CD4-positive, alpha-beta T cell (primary cell): Measurements from ENCODE around the gene VPS45. TPM values are rescaled to one million over a fixed set of nuclear protein-coding genes. Genes with fewer than 3 reads are reported as not detected.

ENCODE experiments used
- ATAC-seq: fragments of 200-7000 bp; cut with Tn5 transposase; one replicate; pipeline ENCODE4 v1.10.0; 2022; ENCODE audit warnings: mild to moderate bottlenecking; ENCODE audit not compliant: poor library complexity
- CTCF ChIA-PET: fragments of 350-600 bp; sonication (Branson Sonifier 250); formaldehyde crosslinking; loops from one replicate; lab custom pipeline; 2021; ENCODE audit warnings: antibody characterized with exemption, inconsistent platforms; lab: Charles Lee
- POLR2A ChIA-PET: fragments of 350-600 bp; sonication (Branson Sonifier 250); formaldehyde crosslinking; loops from one replicate; lab custom pipeline; 2021; ENCODE audit warnings: antibody characterized with exemption, inconsistent platforms; lab: Charles Lee
- DNase-seq, 14 experiments: peaks; one replicate each; pipeline ENCODE4 v3.0.0-alpha.2; 2013 to 2020; ENCODE audit warnings: mixed read lengths in 2 of 14
- H3K27ac ChIP-seq, 2 donors: one replicate each; pipeline versions ENCODE4 v1.5.1 to v1.7.0; 2013; ENCODE audit warnings: low read length in 2 of 2, low read depth in 1 of 2, mild to moderate bottlenecking in 1 of 2
- H3K27me3 ChIP-seq, 2 experiments: 1 replicate in 1 of 2; 2 replicates in 1 of 2; pipeline versions ENCODE4 v1.6.1 to v1.7.0; 2013; ENCODE audit warnings: low read length in 2 of 2, control low read depth in 1 of 2, mild to moderate bottlenecking in 1 of 2, moderate library complexity in 1 of 2; ENCODE audit not compliant: insufficient read depth in 2 of 2, control insufficient read depth in 1 of 2
- H3K36me3 ChIP-seq: one replicate; pipeline ENCODE4 v1.6.1; 2013; ENCODE audit warnings: low read length, control low read depth; ENCODE audit not compliant: insufficient read depth
- H3K4me1 ChIP-seq: one replicate; pipeline ENCODE4 v1.6.1; 2013; ENCODE audit warnings: low read length, control low read depth; ENCODE audit not compliant: insufficient read depth
- H3K4me3 ChIP-seq: one replicate; pipeline ENCODE4 v1.5.1; 2013; ENCODE audit warnings: mild to moderate bottlenecking, low read length, moderate library complexity
- H3K9me3 ChIP-seq, 2 experiments: 1 replicate in 1 of 2; 2 replicates in 1 of 2; pipeline versions ENCODE4 v1.6.1 to v1.7.0; 2013; ENCODE audit warnings: low read length in 2 of 2, mild to moderate bottlenecking in 2 of 2, control low read depth in 1 of 2, moderate library complexity in 1 of 2; ENCODE audit not compliant: control insufficient read depth in 1 of 2, insufficient read depth in 1 of 2
- H3K27ac Mint-ChIP-seq: one replicate; pipeline ENCODE4 v1.8.0; 2020; ENCODE audit warnings: mixed read lengths
- H3K27me3 Mint-ChIP-seq: one replicate; pipeline ENCODE4 v1.8.0; 2021; ENCODE audit warnings: mixed read lengths
- H3K36me3 Mint-ChIP-seq: one replicate; pipeline ENCODE4 v1.8.0; 2021; ENCODE audit warnings: low read depth, mixed read lengths
- H3K4me1 Mint-ChIP-seq: one replicate; pipeline ENCODE4 v1.8.0; 2021; ENCODE audit warnings: low read depth, mixed read lengths
- H3K4me3 Mint-ChIP-seq: one replicate; pipeline ENCODE4 v1.8.0; 2020; ENCODE audit warnings: mild to moderate bottlenecking, mixed read lengths
- H3K9me3 Mint-ChIP-seq: one replicate; pipeline ENCODE4 v1.8.0; 2020; ENCODE audit warnings: mixed read lengths
- CTCF ChIP-seq: fragments of 200-600 bp; IDR thresholded peaks from one replicate; pipeline ENCODE4 v1.8.0; 2022; ENCODE audit warnings: antibody characterized with exemption, mild to moderate bottlenecking
- intact Hi-C, 2 experiments: fragments of 100-400 bp; cut with DNase I in 1 of 2; cut with micrococcal nuclease in 1 of 2; formaldehyde crosslinking; loops; one replicate each; pipeline versions ENCODE4 v1.15.1 to v1.9.0; 2023 to 2025; cut with DNase I, micrococcal nuclease
- total RNA-seq, 174 experiments: library from RNA in 2 of 174; stranded (reverse) in 2 of 174; gene quantifications; one replicate each; pipeline ENCODE4 v1.2.3 and lab custom pipeline; 2021 to 2026

Gene VPS45
- total RNA-seq, 2 experiments from 2014 or later = 9.6 to 10.7 TPM

- Histone ChIP-seq H3K9me3 (no peaks in the 10 kb centered on the region), H3K4me3 (no peak overlapping the region), H3K27me3 (peaks cover 0 to 2% of the 10 kb centered on the region in 2 experiments), H3K36me3 (no peaks in the 10 kb centered on the region), H3K4me1 (peaks cover 31% of the 10 kb centered on the region), H3K27ac (no peak overlapping the region)
- Mint-ChIP-seq H3K36me3 (peaks cover 5% of the 10 kb centered on the region), H3K27me3 (no peaks in the 10 kb centered on the region), H3K4me1 (peaks cover 26% of the 10 kb centered on the region), H3K9me3 (no peaks in the 10 kb centered on the region), H3K4me3 (no peak overlapping the region), H3K27ac (no peak overlapping the region)
- ATAC-seq = peak; percentile 57
- ChIA-PET POLR2A (interaction anchor here (0.5 to 1.7 kb wide), 4 partner anchors 14 to 278 kb away, joined by 3 to 7 read pairs (median 6); partner anchors contain the start of genes PLEKHO1 and VPS45), CTCF (interaction anchor here (0.7 to 5.7 kb wide), 14 partner anchors 8 to 100 kb away, joined by 3 to 77 read pairs (median 4); partner anchors contain the start of gene VPS45)
- TF ChIP-seq CTCF = peak; percentile 73
- intact Hi-C loops = loop anchor here (1.0 to 5.0 kb wide), 3 partner anchors 15 to 204 kb away; no protein-coding TSS in a partner anchor
- DNase-seq = peak; percentile 29 to 73 (median 50)
Measured at GRCh38 chr1:150165622-150166612, 98.3 kb downstream of the VPS45 start.

DNA sequence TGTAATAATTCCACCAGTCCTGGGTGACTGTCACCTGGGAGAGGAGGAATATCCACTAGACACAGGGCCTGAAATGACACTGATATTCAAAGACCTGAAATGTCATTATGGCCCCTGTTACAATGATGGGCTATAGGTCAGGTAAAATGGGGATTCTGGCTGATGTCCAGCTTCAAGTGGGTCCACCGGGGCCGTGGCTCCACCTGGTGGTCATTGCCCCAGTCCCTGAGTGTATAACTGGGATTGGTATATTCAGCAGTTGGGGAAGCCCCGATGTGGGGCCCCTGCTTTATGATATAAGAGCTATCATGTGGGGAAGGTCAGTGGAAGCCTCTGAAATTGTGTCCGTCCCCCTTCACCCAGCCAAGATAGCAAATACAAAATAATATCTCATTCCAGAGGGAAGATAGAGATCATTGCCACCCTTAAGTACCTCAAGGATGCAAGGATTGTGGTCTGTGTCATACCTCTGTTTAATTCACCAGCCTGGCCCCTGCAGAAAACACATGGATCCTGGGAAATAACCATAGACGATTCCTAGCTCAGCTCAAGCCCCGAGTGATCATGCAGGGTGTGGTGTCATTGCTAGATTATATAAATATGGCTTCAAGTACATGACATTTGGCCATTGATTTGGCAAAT, 101.5 kb downstream of the VPS45 start:
- Mint-ChIP-seq H3K4me1 (no peaks in the 10 kb centered on the region), H3K4me3 (no peak overlapping the region), H3K27ac (no peak overlapping the region), H3K36me3 (no peaks in the 10 kb centered on the region), H3K9me3 (no peaks in the 10 kb centered on the region), H3K27me3 (no peaks in the 10 kb centered on the region)
- CTCF ChIA-PET = interaction anchor here (0.6 to 5.7 kb wide), 9 partner anchors 9 to 101 kb away, joined by 3 to 77 read pairs (median 4); partner anchors contain the start of gene PLEKHO1
- Histone ChIP-seq H3K4me3 (no peak overlapping the region), H3K9me3 (no peaks in the 10 kb centered on the region), H3K36me3 (no peaks in the 10 kb centered on the region), H3K27ac (no peak overlapping the region), H3K4me1 (peaks cover 6% of the 10 kb centered on the region), H3K27me3 (peaks cover 0 to 2% of the 10 kb centered on the region in 2 experiments)
- intact Hi-C loops = loop anchor here (5.0 kb wide), 1 partner anchor 207 kb away; no protein-coding TSS in a partner anchor
- ATAC-seq = no peak
- peak in 11 of 14 experiments; percentile 33 to 75 (median 45) for DNase-seq
- peak; percentile 66 for TF ChIP-seq CTCF
- POLR2A ChIA-PET = no interaction called here

GRCh38 chr1:150171801-150172200, 104.2 kb downstream of the VPS45 start:
- Histone ChIP-seq H3K27ac (no peak overlapping the region), H3K9me3 (no peaks in the 10 kb centered on the region), H3K4me1 (no peaks in the 10 kb centered on the region), H3K4me3 (no peak overlapping the region), H3K36me3 (no peaks in the 10 kb centered on the region), H3K27me3 (peaks cover 0 to 2% of the 10 kb centered on the region in 2 experiments)
- no peak for TF ChIP-seq CTCF
- no peaks in the 10 kb centered on the region for H3K27me3 Mint-ChIP-seq
- intact Hi-C loops = no loop called here
- H3K27ac Mint-ChIP-seq = no peak overlapping the region
- ATAC-seq = no peak
- no peak overlapping the region for H3K4me3 Mint-ChIP-seq
- no peak for DNase-seq
- H3K4me1 Mint-ChIP-seq = no peaks in the 10 kb centered on the region
- ChIA-PET CTCF (interaction anchor here (0.6 to 1.3 kb wide), 2 partner anchors 40 to 104 kb away, joined by 3 read pairs; partner anchors contain the start of gene VPS45), POLR2A (no interaction called here)
- H3K36me3 Mint-ChIP-seq = no peaks in the 10 kb centered on the region
- no peaks in the 10 kb centered on the region for H3K9me3 Mint-ChIP-seq
